HCT116 (cell line): ENCODE measurements around the gene TOX2.

Source experiments
- CTCF ChIP-seq, 3 experiments: fragments of 200-600 bp in 1 of 3; sonication (generic) in 1 of 3; IDR thresholded peaks in 2 of 3; conservative IDR thresholded peaks in 1 of 3; 2 replicates each; pipeline ENCODE4 v1.5.1; 2012 to 2017; ENCODE audit warnings: low read depth in 2 of 3, low read length in 2 of 3, antibody characterized with exemption in 1 of 3, borderline replicate concordance in 1 of 3, control low read depth in 1 of 3, mild to moderate bottlenecking in 1 of 3, mixed read lengths in 1 of 3, mixed run types in 1 of 3, moderate library complexity in 1 of 3; ENCODE audit not compliant: insufficient read depth in 1 of 3
- EZH2 ChIP-seq: fragments of 200-600 bp; sonication (generic); IDR thresholded peaks from 2 replicates; pipeline ENCODE4 v1.6.1; 2017; ENCODE audit warnings: antibody characterized with exemption, mixed run types

GRCh38 chr20:43939762-43940121 lies 25.1 kb downstream of the TOX2 start:
- TF ChIP-seq CTCF (IDR thresholded peaks at IDR 0.05 in 2 of 3, conservative IDR thresholded peaks at IDR 0.05 in 1 of 3; ENCODE audit: borderline replicate concordance in 1 of 3, insufficient read depth in 1 of 3, low read depth in 2 of 3, low read length in 2 of 3) (no peak), EZH2 (no peak)
